Loucy (cell line): ENCODE data around the gene TIRAP.

Experiments used
- H2AFZ ChIP-seq: fragments of 200-600 bp; sonication (generic); 2 replicates; pipeline ENCODE4 v1.6.0; 2016; ENCODE audit warnings: antibody characterized with exemption, mild to moderate bottlenecking, low read length, moderate library complexity
- H3F3A ChIP-seq: fragments of 200-600 bp; 2 replicates; pipeline ENCODE4 v1.6.0; 2016; ENCODE audit warnings: antibody characterized with exemption, low read depth, mild to moderate bottlenecking
- H3K27me3 ChIP-seq: fragments of 200-600 bp; sonication (generic); 2 replicates; pipeline ENCODE4 v1.6.1; 2014; ENCODE audit warnings: low read length, mild to moderate bottlenecking; ENCODE audit not compliant: insufficient read depth, poor library complexity, severe bottlenecking
- H3K36me3 ChIP-seq: fragments of 200-600 bp; sonication (generic); 2 replicates; pipeline ENCODE4 v1.6.1; 2016; ENCODE audit warnings: low read length; ENCODE audit not compliant: insufficient read depth
- H3K4me1 ChIP-seq: fragments of 200-600 bp; sonication (generic); 2 replicates; pipeline ENCODE4 v1.5.1; 2014; ENCODE audit warnings: low read length, mild to moderate bottlenecking; ENCODE audit not compliant: insufficient read depth, poor library complexity, severe bottlenecking
- H3K4me2 ChIP-seq: fragments of 200-600 bp; sonication (generic); 2 replicates; pipeline ENCODE4 v1.6.0; 2014; ENCODE audit warnings: antibody characterized with exemption, low read length, low read depth, mild to moderate bottlenecking; ENCODE audit not compliant: poor library complexity, severe bottlenecking
- H3K4me3 ChIP-seq: fragments of 200-600 bp; sonication (generic); 2 replicates; pipeline ENCODE4 v1.5.1; 2014; ENCODE audit warnings: low read length, mild to moderate bottlenecking, mixed read lengths; ENCODE audit not compliant: poor library complexity, severe bottlenecking
- H3K79me2 ChIP-seq: fragments of 200-600 bp; sonication (generic); 2 replicates; pipeline ENCODE4 v1.6.1; 2014; ENCODE audit warnings: low read length; ENCODE audit not compliant: insufficient read depth
- H3K9ac ChIP-seq: fragments of 200-600 bp; sonication (generic); 2 replicates; pipeline ENCODE4 v1.6.0; 2014; ENCODE audit warnings: mild to moderate bottlenecking, low read depth, low read length, moderate library complexity; ENCODE audit not compliant: poor library complexity, severe bottlenecking
- H3K9me2 ChIP-seq: fragments of 200-600 bp; sonication (generic); replicated peaks from 2 replicates; pipeline ENCODE4 v1.6.1; 2016; ENCODE audit warnings: low read depth, low read length, mixed read lengths
- H3K9me3 ChIP-seq: fragments of 200-600 bp; sonication (generic); 2 replicates; pipeline ENCODE4 v1.6.1; 2014; ENCODE audit warnings: mild to moderate bottlenecking, antibody characterized with exemption, low read length, low read depth; ENCODE audit not compliant: insufficient read depth
- H4K20me1 ChIP-seq: fragments of 200-600 bp; sonication (generic); 2 replicates; pipeline ENCODE4 v1.6.0; 2014; ENCODE audit warnings: antibody characterized with exemption, low read length, mild to moderate bottlenecking; ENCODE audit not compliant: insufficient read depth, poor library complexity, severe bottlenecking
- CTCF ChIP-seq: fragments of 200-600 bp; sonication (generic); conservative IDR thresholded peaks from 2 replicates; pipeline ENCODE4 v1.5.1; 2014; ENCODE audit warnings: mild to moderate bottlenecking, antibody characterized with exemption, low read length
- EZH2phosphoT487 ChIP-seq: fragments of 200-600 bp; IDR thresholded peaks from 2 replicates; pipeline ENCODE4 v1.6.1; 2018; ENCODE audit warnings: antibody characterized with exemption, mild to moderate bottlenecking, moderate library complexity, borderline replicate concordance

TIRAP gene

DNA sequence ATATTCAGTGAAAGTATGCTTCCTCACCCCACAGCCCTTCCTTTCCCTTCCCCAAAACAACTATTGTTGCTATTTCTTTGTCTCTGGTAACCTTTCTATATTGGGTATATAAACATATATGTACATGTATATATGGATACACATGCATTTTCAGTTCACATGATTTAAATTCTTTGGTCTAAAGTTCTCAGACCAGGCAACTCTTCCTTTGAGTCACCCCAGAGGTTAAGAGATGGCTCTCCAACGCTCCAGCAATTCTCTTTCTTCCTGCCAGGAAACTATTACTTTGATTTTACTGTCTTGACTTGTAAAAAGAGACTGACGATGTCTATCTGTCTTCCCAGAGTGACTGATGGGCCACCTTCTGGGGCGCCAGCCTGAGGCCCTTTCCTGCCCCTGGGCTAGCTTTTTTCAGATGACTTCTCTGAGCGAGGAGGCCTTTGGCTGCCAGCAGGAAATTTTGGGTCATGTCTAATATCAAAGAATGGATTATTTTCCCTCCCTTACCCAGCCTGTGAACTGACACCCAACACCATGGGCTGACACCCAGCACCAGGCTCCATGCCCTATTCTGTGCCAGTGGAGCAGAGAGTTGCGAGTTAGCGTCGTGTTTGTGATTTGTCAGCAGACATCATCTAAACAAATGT, 58.2 kb downstream of the TIRAP start:
- no peak overlapping the region for H2AFZ ChIP-seq
- H3F3A ChIP-seq: no peaks in the 10 kb centered on the region; the same call in 1 of the 2 replicates
- peak overlapping the region; percentile 16 for H3K4me3 ChIP-seq
- H3K27me3 ChIP-seq: no peaks in the 10 kb centered on the region
- H3K9ac ChIP-seq: peak overlapping the region; percentile 48
- peaks cover 10% of the 10 kb centered on the region; the same call in 1 of the 2 replicates for H3K79me2 ChIP-seq
- H3K4me1 ChIP-seq: peaks cover 42% of the 10 kb centered on the region
- no peaks in the 10 kb centered on the region for H4K20me1 ChIP-seq
- peak overlapping the region; percentile 57 for H3K4me2 ChIP-seq
- H3K9me3 ChIP-seq: no peaks in the 10 kb centered on the region
- H3K9me2 ChIP-seq: no peaks in the 10 kb centered on the region
- H3K36me3 ChIP-seq: peaks cover 48% of the 10 kb centered on the region; the same call in 1 of the 2 replicates
- no peak for TF ChIP-seq CTCF
- no peak for TF ChIP-seq EZH2phosphoT487

DNA sequence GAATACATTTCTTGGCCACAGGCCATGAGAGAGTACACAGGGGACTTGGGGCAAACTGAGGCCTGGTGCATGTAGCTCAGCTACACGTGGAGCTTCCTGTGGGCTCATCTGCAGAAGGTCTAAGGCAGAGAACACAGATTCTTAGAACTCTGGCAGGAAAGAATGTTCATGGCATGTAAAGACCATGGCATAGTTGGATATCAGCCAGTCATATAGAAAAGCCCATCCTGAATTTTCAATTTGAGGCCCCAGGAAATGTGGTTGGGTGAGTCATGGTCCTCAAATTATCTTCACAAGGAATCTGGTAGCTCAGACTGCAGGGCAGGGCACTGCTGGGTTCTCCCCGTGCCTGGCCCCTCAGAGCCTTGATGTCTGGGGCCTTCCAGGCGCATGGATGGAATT, 58.9 kb downstream of the TIRAP start:
- Histone ChIP-seq H3K36me3 (peaks cover 53% of the 10 kb centered on the region; the same call in 1 of the 2 replicates), H3K9me3 (no peaks in the 10 kb centered on the region), H3K27me3 (no peaks in the 10 kb centered on the region), H3K79me2 (peaks cover 10% of the 10 kb centered on the region; the same call in 1 of the 2 replicates), H3K9ac (peak overlapping the region; percentile 48), H3K4me2 (peak overlapping the region; percentile 57), H3K4me1 (peaks cover 38% of the 10 kb centered on the region), H2AFZ (no peak overlapping the region), H4K20me1 (peaks cover 2% of the 10 kb centered on the region), H3F3A (no peaks in the 10 kb centered on the region; the same call in 1 of the 2 replicates), H3K9me2 (no peaks in the 10 kb centered on the region), H3K4me3 (peak overlapping the region; percentile 16)
- TF ChIP-seq CTCF: no peak
- TF ChIP-seq EZH2phosphoT487: no peak

- no peaks in the 10 kb centered on the region for H3K9me2 ChIP-seq
- no peak overlapping the region for H3K4me2 ChIP-seq
- peaks cover 34% of the 10 kb centered on the region for H3K4me1 ChIP-seq
- H3K4me3 ChIP-seq: no peak overlapping the region
- H3F3A ChIP-seq: no peaks in the 10 kb centered on the region; the same call in 1 of the 2 replicates
- H3K27me3 ChIP-seq: no peaks in the 10 kb centered on the region
- no peak overlapping the region for H2AFZ ChIP-seq
- TF ChIP-seq CTCF: no peak
- TF ChIP-seq EZH2phosphoT487: no peak
- peaks cover 2% of the 10 kb centered on the region for H4K20me1 ChIP-seq
- H3K36me3 ChIP-seq: peaks cover 57% of the 10 kb centered on the region; the same call in 1 of the 2 replicates
- no peaks in the 10 kb centered on the region for H3K9me3 ChIP-seq
- no peak overlapping the region for H3K9ac ChIP-seq
- peaks cover 17% of the 10 kb centered on the region; the same call in 1 of the 2 replicates for H3K79me2 ChIP-seq
Measured at GRCh38 chr11:126343051-126343450, 60.2 kb downstream of the TIRAP start.
